ENCODE measurements around the gene SNX11.

Gene SNX11

DNA sequence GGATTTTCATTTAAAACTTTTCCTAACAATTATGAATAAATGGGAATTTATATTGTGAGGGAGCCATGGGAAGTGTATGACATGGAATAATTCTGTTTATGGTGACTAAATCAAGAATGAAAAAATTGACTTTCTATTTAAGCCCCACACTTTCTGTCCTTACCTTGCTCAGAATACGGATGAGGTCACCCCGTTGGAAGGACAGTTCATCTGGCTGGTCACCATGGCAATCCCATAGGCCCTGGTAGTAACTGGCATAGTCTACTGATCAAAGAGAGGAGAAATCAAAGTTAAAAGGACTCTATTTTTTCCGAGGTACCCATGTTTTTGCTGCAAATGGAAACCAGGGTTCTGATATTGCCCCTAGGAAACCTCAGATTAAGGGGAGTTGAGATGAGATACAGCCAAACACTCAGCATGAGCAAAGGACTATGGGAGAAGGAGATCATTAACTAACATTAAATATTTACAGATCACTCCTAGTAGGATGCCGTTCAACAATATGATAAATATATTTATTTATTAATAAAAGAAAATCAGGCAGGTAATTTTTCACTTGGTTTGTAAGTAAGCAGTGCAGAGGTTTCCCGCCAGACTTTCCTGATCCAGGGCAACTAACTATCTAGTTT is 54.9 kb downstream of the SNX11 start:
- no peak for DNase-seq (ENCODE audit: low read depth)

GRCh38 chr17:48162946-48163506 is 55.5 kb downstream of the SNX11 start:
- no peak for DNase-seq (ENCODE audit: low read depth)

DNA sequence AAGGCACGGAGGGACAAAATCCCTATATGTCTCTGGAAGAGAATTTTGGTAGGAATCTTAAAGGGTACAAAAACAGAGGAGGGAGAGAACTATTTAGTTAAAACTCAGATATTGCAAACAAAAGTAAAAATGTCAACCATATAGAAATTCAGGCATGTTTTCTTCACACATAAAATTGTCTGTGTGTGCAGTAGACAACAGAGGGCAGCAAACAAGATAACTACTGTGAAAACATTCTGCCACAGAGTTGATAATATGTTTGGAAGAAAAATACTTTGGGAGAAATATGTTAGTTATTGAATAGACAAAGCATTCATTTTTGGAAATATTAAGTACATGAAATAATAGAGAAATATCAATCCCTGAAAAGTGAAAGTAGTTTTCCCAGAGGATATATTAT is 56.2 kb downstream of the SNX11 start:
- DNase-seq (ENCODE audit: low read depth): no peak

DNA sequence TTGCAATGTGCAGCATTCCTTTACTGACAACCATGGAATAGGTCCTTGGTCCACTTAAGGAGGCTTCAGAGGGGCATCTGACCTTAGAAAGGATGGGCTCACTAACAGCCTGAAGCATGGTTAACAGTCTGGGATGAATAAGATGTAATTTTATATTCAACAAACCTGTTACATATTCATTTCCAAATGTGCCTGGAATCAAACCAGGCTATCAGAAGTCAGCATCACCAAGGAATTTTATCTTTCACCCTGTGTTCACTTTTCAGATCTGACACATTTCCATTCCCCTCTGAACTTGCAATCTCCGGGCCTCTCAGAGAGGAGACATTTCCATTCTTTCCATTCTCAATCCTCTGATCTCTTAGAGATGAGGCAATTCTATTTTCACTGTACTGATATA is 62.4 kb downstream of the SNX11 start:
- no peak for DNase-seq (ENCODE audit: low read depth)

Measured in stimulated activated CD8-positive, alpha-beta memory T cell treated with anti-CD3 and anti-CD28 coated beads, Interleukin-12 subunit alpha, Interleukin-12 subunit beta, amount 100 ng/mL, for 1 hour (primary cell).